H9 (cell line): ENCODE results near the gene PRPH2. TPM values are rescaled to one million over a fixed set of nuclear protein-coding genes. Genes with fewer than 3 reads are reported as not detected.

ENCODE experiments used
- DNase-seq: peaks from one replicate; pipeline ENCODE4 v3.0.0-alpha.2; 2017
- H2AFZ ChIP-seq: one replicate; pipeline ENCODE4 v1.6.1; 2013; ENCODE audit warnings: mild to moderate bottlenecking, low read length, control low read depth, moderate library complexity
- H2AK5ac ChIP-seq: 2 replicates; pipeline ENCODE4 v1.6.1; 2013; ENCODE audit warnings: low read length, control low read depth, mixed read lengths; ENCODE audit not compliant: insufficient read length
- H2BK120ac ChIP-seq: one replicate; pipeline ENCODE4 v1.6.1; 2013; ENCODE audit warnings: low read depth, mild to moderate bottlenecking, low read length, control low read depth, inconsistent platforms; ENCODE audit not compliant: poor library complexity, severe bottlenecking
- H2BK12ac ChIP-seq: 2 replicates; pipeline ENCODE4 v1.6.1; 2013; ENCODE audit warnings: low read length, control low read depth, mixed read lengths, low read depth; ENCODE audit not compliant: insufficient read length
- H2BK15ac ChIP-seq: 2 replicates; pipeline ENCODE4 v1.6.1; 2013; ENCODE audit warnings: low read depth, low read length, control low read depth
- H2BK20ac ChIP-seq: one replicate; pipeline ENCODE4 v1.6.1; 2013; ENCODE audit warnings: low read depth, mild to moderate bottlenecking, low read length, control low read depth, inconsistent platforms; ENCODE audit not compliant: poor library complexity, severe bottlenecking
- H2BK5ac ChIP-seq: 2 replicates; pipeline ENCODE4 v1.6.1; 2013; ENCODE audit warnings: low read length, control low read depth, mixed read lengths; ENCODE audit not compliant: insufficient read length
- H3K14ac ChIP-seq: 2 replicates; pipeline ENCODE4 v1.6.1; 2013; ENCODE audit warnings: low read length, control low read depth; ENCODE audit not compliant: insufficient read depth
- H3K18ac ChIP-seq: 2 replicates; pipeline ENCODE4 v1.6.1; 2013; ENCODE audit warnings: low read depth, mild to moderate bottlenecking, mixed read lengths, low read length, control low read depth; ENCODE audit not compliant: insufficient read length
- H3K23ac ChIP-seq: 2 replicates; pipeline ENCODE4 v1.6.1; 2013; ENCODE audit warnings: low read length, control low read depth, mixed read lengths, low read depth; ENCODE audit not compliant: insufficient read length
- H3K23me2 ChIP-seq: 2 replicates; pipeline ENCODE4 v1.6.1; 2013; ENCODE audit warnings: low read depth, mild to moderate bottlenecking, mixed read lengths, low read length, control low read depth; ENCODE audit not compliant: insufficient read length, poor library complexity, severe bottlenecking
- H3K27ac ChIP-seq: 2 replicates; pipeline ENCODE4 v1.5.1; 2013; ENCODE audit warnings: low read length, control low read depth, mixed read lengths, low read depth; ENCODE audit not compliant: insufficient read length
- H3K27me3 ChIP-seq: 2 replicates; pipeline ENCODE4 v1.6.1; 2013; ENCODE audit warnings: low read length, control low read depth, inconsistent platforms; ENCODE audit not compliant: insufficient read depth
- H3K4ac ChIP-seq: 2 replicates; pipeline ENCODE4 v1.6.1; 2013; ENCODE audit warnings: low read depth, mild to moderate bottlenecking, control low read depth, inconsistent platforms, low read length, moderate library complexity
- H3K4me1 ChIP-seq: 2 replicates; pipeline ENCODE4 v1.6.1; 2013; ENCODE audit warnings: low read length, control low read depth, inconsistent platforms; ENCODE audit not compliant: insufficient read depth
- H3K4me2 ChIP-seq: 2 replicates; pipeline ENCODE4 v1.6.1; 2013; ENCODE audit warnings: low read length, control low read depth, mixed read lengths; ENCODE audit not compliant: insufficient read length, insufficient read depth
- H3K56ac ChIP-seq: 2 replicates; pipeline ENCODE4 v1.6.1; 2013; ENCODE audit warnings: low read depth, mild to moderate bottlenecking, mixed read lengths, low read length, control low read depth; ENCODE audit not compliant: insufficient read length
- H3K79me1 ChIP-seq: 2 replicates; pipeline ENCODE4 v1.6.1; 2013; ENCODE audit warnings: low read depth, mild to moderate bottlenecking, moderate library complexity, low read length, control low read depth, inconsistent platforms; ENCODE audit not compliant: insufficient read depth, poor library complexity, severe bottlenecking
- H3K79me2 ChIP-seq: 2 replicates; pipeline ENCODE4 v1.6.1; 2013; ENCODE audit warnings: low read length, control low read depth, inconsistent platforms; ENCODE audit not compliant: insufficient read depth
- H3K9ac ChIP-seq: 2 replicates; pipeline ENCODE4 v1.6.1; 2013; ENCODE audit warnings: low read length, control low read depth, mixed read lengths; ENCODE audit not compliant: insufficient read length; ENCODE audit errors: extremely low read depth
- H3K9me3 ChIP-seq: one replicate; pipeline ENCODE4 v1.6.1; 2013; ENCODE audit warnings: low read depth, low read length, inconsistent platforms; ENCODE audit not compliant: control insufficient read depth
- H3T11ph ChIP-seq: one replicate; pipeline ENCODE4 v1.6.1; 2013; ENCODE audit warnings: mild to moderate bottlenecking, low read length, control low read depth, inconsistent platforms
- H4K20me1 ChIP-seq: one replicate; pipeline ENCODE4 v1.6.1; 2013; ENCODE audit not compliant: control insufficient read depth, insufficient read length, insufficient read depth
- H4K5ac ChIP-seq: 2 replicates; pipeline ENCODE4 v1.6.1; 2013; ENCODE audit warnings: low read depth, mild to moderate bottlenecking, mixed read lengths, low read length, control low read depth; ENCODE audit not compliant: insufficient read length
- H4K8ac ChIP-seq: replicated peaks from 2 replicates; pipeline ENCODE4 v1.6.1; 2013; ENCODE audit warnings: low read length, control low read depth, mixed read lengths, low read depth; ENCODE audit not compliant: insufficient read length
- H4K91ac ChIP-seq: 2 replicates; pipeline ENCODE4 v1.6.1; 2013; ENCODE audit warnings: low read depth, mild to moderate bottlenecking, moderate library complexity, mixed read lengths, low read length, control low read depth; ENCODE audit not compliant: insufficient read length
- H3K27ac Mint-ChIP-seq, 3 experiments: 2 replicates in 2 of 3; 3 replicates in 1 of 3; pipeline ENCODE4 v1.8.0; 2020 to 2021; ENCODE audit warnings: mixed read lengths in 3 of 3, mild to moderate bottlenecking in 1 of 3, moderate library complexity in 1 of 3
- H3K27me3 Mint-ChIP-seq: 2 replicates; pipeline ENCODE4 v1.8.0; 2021; ENCODE audit warnings: low read depth, mild to moderate bottlenecking, moderate library complexity, mixed read lengths
- H3K36me3 Mint-ChIP-seq, 3 experiments: 2 replicates in 2 of 3; 3 replicates in 1 of 3; pipeline ENCODE4 v1.8.0; 2020 to 2021; ENCODE audit warnings: low read depth in 3 of 3, mixed read lengths in 3 of 3; ENCODE audit not compliant: insufficient read depth in 1 of 3
- H3K4me1 Mint-ChIP-seq, 2 experiments: 2 replicates each; pipeline ENCODE4 v1.8.0; 2020; ENCODE audit warnings: mixed read lengths in 2 of 2
- H3K4me3 Mint-ChIP-seq, 2 experiments: 2 replicates in 1 of 2; 3 replicates in 1 of 2; pipeline ENCODE4 v1.8.0; 2020 to 2021; ENCODE audit warnings: mild to moderate bottlenecking in 2 of 2, mixed read lengths in 2 of 2, moderate library complexity in 1 of 2
- H3K9me3 Mint-ChIP-seq, 2 experiments: 2 replicates in 1 of 2; 3 replicates in 1 of 2; pipeline ENCODE4 v1.8.0; 2020; ENCODE audit warnings: mild to moderate bottlenecking in 2 of 2, mixed read lengths in 2 of 2, moderate library complexity in 1 of 2
- total RNA-seq: library from RNA; stranded (reverse); gene quantifications from 2 replicates; pipeline ENCODE4 v1.2.1, GENCODE V29; 2021
- TF ChIP-seq, protein P1 (sequence below): fragments of 200-600 bp; sonication (generic); conservative IDR thresholded peaks from 3 replicates; pipeline ENCODE4 v1.8.0; 2021; ENCODE audit warnings: antibody characterized with exemption, mild to moderate bottlenecking

PRPH2 gene
- total RNA-seq, 1 experiment from 2014 or later = 0.31 TPM

DNA sequence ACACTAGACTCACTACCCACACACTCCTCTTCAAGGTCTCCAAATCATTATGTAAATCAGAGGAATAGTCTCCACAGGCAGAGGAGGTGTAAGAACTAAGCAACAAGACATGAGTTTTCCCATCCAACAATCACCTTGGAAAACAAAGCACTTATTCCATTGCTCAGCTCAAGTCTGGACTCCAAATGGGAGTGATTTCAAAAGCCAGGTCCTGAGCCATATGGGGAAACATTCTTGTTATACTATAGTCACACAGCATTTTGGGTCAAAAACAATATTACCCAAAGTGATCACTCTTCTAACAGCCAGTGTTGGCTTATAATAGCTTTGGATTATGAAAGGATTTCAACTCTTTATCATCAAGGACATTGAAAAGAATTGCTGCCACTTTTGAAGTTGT lies 3.6 kb upstream of the PRPH2 start:
- Histone ChIP-seq H3K23me2 (no peaks in the 10 kb centered on the region), H3K18ac (no peak overlapping the region), H3K9me3 (no peaks in the 10 kb centered on the region), H3K14ac (no peak overlapping the region), H3K27ac (no peak overlapping the region), H4K8ac (no peak overlapping the region), H3K23ac (no peak overlapping the region), H3T11ph (no peak overlapping the region), H2BK20ac (no peak overlapping the region), H3K4me1 (no peaks in the 10 kb centered on the region), H2BK5ac (no peak overlapping the region), H2BK15ac (no peak overlapping the region), H3K79me2 (no peaks in the 10 kb centered on the region), H3K79me1 (no peaks in the 10 kb centered on the region), H3K56ac (no peak overlapping the region), H4K20me1 (no peaks in the 10 kb centered on the region), H4K91ac (no peak overlapping the region), H2BK120ac (no peak overlapping the region), H3K4ac (no peak overlapping the region), H3K9ac (no peak overlapping the region), H2AK5ac (no peak overlapping the region), H2AFZ (no peak overlapping the region), H3K27me3 (no peaks in the 10 kb centered on the region), H3K4me2 (no peak overlapping the region), H4K5ac (no peak overlapping the region), H2BK12ac (no peak overlapping the region)
- H3K36me3 Mint-ChIP-seq = no peaks in the 10 kb centered on the region
- no peaks in the 10 kb centered on the region for H3K9me3 Mint-ChIP-seq
- DNase-seq = no peak
- H3K4me1 Mint-ChIP-seq = peaks cover 3% of the 10 kb centered on the region in 2 experiments; a peak in 3 of 4 replicates
- H3K4me3 Mint-ChIP-seq = no peak overlapping the region
- TF ChIP-seq, protein P1, sequence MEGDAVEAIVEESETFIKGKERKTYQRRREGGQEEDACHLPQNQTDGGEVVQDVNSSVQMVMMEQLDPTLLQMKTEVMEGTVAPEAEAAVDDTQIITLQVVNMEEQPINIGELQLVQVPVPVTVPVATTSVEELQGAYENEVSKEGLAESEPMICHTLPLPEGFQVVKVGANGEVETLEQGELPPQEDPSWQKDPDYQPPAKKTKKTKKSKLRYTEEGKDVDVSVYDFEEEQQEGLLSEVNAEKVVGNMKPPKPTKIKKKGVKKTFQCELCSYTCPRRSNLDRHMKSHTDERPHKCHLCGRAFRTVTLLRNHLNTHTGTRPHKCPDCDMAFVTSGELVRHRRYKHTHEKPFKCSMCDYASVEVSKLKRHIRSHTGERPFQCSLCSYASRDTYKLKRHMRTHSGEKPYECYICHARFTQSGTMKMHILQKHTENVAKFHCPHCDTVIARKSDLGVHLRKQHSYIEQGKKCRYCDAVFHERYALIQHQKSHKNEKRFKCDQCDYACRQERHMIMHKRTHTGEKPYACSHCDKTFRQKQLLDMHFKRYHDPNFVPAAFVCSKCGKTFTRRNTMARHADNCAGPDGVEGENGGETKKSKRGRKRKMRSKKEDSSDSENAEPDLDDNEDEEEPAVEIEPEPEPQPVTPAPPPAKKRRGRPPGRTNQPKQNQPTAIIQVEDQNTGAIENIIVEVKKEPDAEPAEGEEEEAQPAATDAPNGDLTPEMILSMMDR = no peak
- no peak overlapping the region for H3K27ac Mint-ChIP-seq
- H3K27me3 Mint-ChIP-seq = peaks cover 7% of the 10 kb centered on the region
